RWPE2 (cell line): ENCODE results near the gene CDH4.
A peak's percentile ranks its signal among the peaks of the same experiment; 100 is the strongest.

Source experiments
- ATAC-seq: fragments of 200-7000 bp; cut with Tn5 transposase; 3 replicates; pipeline ENCODE4 v1.9.1; 2021; ENCODE audit warnings: low read depth
- DNase-seq: peaks from one replicate; pipeline ENCODE4 v3.0.0-alpha.2; 2020; ENCODE audit warnings: low spot score
- H3K27ac ChIP-seq: fragments of 450-650 bp; 2 replicates; pipeline ENCODE4 v1.5.1; 2017; ENCODE audit warnings: mild to moderate bottlenecking; ENCODE audit not compliant: poor library complexity, severe bottlenecking
- H3K27me3 ChIP-seq: fragments of 250-450 bp; sonication (Bioruptor Pico); 2 replicates; pipeline ENCODE4 v1.5.1; 2021; ENCODE audit warnings: mild to moderate bottlenecking, moderate library complexity; ENCODE audit not compliant: insufficient read depth, poor library complexity, severe bottlenecking
- H3K36me3 ChIP-seq: fragments of 250-450 bp; sonication (Bioruptor Pico); 2 replicates; pipeline ENCODE4 v1.5.1; 2020; ENCODE audit warnings: low read depth, mild to moderate bottlenecking, moderate library complexity
- H3K4me1 ChIP-seq: fragments of 250-450 bp; sonication (Bioruptor Pico); 2 replicates; pipeline ENCODE4 v1.5.1; 2021; ENCODE audit warnings: mild to moderate bottlenecking, moderate library complexity; ENCODE audit not compliant: insufficient read depth, poor library complexity, severe bottlenecking
- H3K4me3 ChIP-seq: fragments of 250-450 bp; sonication (Bioruptor Pico); 2 replicates; pipeline ENCODE4 v1.5.1; 2021; ENCODE audit warnings: mild to moderate bottlenecking, moderate library complexity; ENCODE audit not compliant: severe bottlenecking
- H3K9me3 ChIP-seq: fragments of 250-450 bp; sonication (Bioruptor Pico); 2 replicates; pipeline ENCODE4 v1.5.1; 2021; ENCODE audit warnings: mild to moderate bottlenecking, moderate library complexity; ENCODE audit not compliant: severe bottlenecking
- TF ChIP-seq, protein P1 (sequence below): fragments of 450-650 bp; IDR thresholded peaks from one replicate; pipeline ENCODE4 v1.5.1; 2017; ENCODE audit warnings: mild to moderate bottlenecking, moderate library complexity; ENCODE audit not compliant: poor library complexity, severe bottlenecking

CDH4 gene

DNA sequence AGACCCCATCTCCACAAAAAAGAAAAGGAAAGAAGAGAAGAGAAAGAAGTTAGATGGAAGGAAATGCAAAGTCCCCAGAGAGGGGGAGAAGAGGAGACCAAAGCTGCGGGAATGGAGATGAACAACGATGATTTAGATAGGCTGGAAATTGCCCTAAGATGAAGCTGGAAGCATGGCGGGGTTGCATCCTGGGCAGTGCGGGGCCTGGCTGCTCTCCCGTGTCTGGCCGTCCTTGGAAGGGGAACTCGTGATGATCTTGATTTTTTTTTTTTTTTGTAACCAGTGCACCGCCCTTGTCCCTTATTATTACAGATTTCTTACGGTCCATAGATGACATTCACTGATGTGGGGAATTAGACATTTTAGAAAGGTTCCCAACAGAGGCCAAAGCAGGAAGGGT lies 276.5 kb downstream of the CDH4 start:
- H3K27ac ChIP-seq = peak overlapping the region; percentile 10
- peaks cover 27% of the 10 kb centered on the region for H3K4me1 ChIP-seq
- no peaks in the 10 kb centered on the region for H3K27me3 ChIP-seq
- no peaks in the 10 kb centered on the region for H3K9me3 ChIP-seq
- TF ChIP-seq, protein P1, sequence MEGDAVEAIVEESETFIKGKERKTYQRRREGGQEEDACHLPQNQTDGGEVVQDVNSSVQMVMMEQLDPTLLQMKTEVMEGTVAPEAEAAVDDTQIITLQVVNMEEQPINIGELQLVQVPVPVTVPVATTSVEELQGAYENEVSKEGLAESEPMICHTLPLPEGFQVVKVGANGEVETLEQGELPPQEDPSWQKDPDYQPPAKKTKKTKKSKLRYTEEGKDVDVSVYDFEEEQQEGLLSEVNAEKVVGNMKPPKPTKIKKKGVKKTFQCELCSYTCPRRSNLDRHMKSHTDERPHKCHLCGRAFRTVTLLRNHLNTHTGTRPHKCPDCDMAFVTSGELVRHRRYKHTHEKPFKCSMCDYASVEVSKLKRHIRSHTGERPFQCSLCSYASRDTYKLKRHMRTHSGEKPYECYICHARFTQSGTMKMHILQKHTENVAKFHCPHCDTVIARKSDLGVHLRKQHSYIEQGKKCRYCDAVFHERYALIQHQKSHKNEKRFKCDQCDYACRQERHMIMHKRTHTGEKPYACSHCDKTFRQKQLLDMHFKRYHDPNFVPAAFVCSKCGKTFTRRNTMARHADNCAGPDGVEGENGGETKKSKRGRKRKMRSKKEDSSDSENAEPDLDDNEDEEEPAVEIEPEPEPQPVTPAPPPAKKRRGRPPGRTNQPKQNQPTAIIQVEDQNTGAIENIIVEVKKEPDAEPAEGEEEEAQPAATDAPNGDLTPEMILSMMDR = no peak
- no peak overlapping the region for H3K4me3 ChIP-seq
- DNase-seq (peak; percentile 74), ATAC-seq (no peak)
- H3K36me3 ChIP-seq = 0 out of 2 replicates have a peak, but pooled peaks cover 5% of the 10 kb centered on the region

DNA sequence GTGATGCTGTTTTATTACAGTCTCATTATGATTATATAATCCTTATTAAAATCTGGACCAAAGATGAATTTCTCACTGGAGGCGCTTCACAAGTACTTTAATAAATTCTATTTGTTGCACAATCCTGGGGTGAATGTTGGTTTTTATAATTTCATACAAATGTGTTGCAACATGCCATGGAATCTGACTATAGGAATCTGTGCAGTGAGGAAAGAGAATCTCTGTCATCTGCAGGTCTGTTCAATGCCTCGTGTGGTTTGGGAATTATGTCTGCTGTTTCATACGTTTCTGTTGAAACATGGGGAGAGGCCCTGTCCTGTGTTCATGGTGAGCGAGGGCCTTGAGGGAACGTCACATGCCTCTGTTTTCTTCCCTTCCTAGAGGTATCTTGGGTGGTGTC lies 277.3 kb downstream of the CDH4 start:
- TF ChIP-seq, protein P1 = no peak
- Histone ChIP-seq H3K27me3 (no peaks in the 10 kb centered on the region), H3K4me3 (no peak overlapping the region), H3K36me3 (0 out of 2 replicates have a peak, but pooled peaks cover 5% of the 10 kb centered on the region), H3K27ac (peak overlapping the region; percentile 10), H3K4me1 (peaks cover 27% of the 10 kb centered on the region), H3K9me3 (no peaks in the 10 kb centered on the region)
- ATAC-seq (peak; percentile 58), DNase-seq (peak; percentile 61)

DNA sequence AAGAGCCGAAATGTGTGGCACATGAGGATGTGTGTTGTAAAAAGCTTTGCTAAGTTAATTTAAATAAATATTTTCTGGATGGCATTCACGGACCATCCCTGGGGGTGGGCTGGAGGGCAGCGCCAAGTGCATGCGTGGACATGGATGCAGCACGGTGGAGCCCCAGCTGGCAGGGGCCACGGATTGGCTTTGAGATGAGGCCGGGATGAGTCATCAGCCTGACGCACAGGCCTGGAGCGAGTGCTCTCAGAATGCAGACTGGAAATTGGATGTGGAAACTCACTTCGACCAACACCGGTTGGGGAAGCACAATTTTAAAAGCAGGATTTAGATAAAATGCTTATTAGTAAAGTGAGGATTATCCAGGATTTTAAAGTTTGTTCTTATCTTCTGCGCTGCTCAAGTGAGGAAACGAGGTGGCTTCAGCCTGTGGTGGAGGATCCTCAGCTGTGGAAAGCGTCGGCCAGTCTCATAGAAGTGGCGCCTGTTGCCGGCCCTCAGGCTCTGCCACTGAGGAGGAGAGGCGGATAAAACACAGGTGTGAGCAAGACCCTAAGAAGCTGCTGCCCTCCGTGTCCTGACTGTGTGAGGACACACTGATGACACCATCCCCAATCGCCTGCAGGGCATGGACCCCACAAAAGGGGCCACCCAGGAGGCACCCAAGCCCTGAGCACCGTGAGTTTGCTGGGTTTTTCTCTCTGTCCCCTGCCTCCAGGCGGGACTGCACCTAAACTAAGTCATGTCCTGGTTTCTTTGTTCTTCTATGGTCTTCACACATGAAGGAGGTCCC lies 279.7 kb downstream of the CDH4 start:
- peaks cover 27% of the 10 kb centered on the region for H3K4me1 ChIP-seq
- ATAC-seq = peak; percentile 96

DNA sequence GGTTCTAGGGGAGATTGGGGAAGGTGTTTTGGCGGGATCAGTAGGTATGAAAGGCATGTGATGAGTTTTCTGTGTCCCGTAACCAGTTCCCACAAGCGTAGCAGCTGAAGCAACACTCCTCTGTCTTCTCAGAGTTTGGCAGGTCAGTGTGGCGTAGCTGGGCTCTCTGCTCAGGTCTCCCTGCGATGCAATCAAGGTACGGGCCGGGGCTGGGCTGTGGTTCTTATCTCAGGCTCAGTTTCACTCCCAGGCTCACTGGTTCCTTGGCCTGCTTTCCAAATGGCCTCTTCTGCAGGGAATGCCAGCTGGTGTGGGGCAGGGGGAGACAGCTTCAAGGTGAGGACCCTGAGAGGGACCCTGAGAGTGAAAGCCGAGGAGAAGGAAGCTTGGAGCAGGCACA lies 280.7 kb downstream of the CDH4 start:
- H3K36me3 ChIP-seq = 0 out of 2 replicates have a peak, but pooled peaks cover 5% of the 10 kb centered on the region
- ATAC-seq (no peak), DNase-seq (peak; percentile 78)
- no peaks in the 10 kb centered on the region for H3K27me3 ChIP-seq
- H3K4me1 ChIP-seq = peaks cover 27% of the 10 kb centered on the region
- H3K9me3 ChIP-seq = no peaks in the 10 kb centered on the region
- H3K27ac ChIP-seq = no peak overlapping the region
- TF ChIP-seq, protein P1 = no peak
- no peak overlapping the region for H3K4me3 ChIP-seq

More for the DNA sequence above, 279.7 kb downstream of the CDH4 start:
- TF ChIP-seq, protein P1 = no peak
- Histone ChIP-seq H3K27me3 (no peaks in the 10 kb centered on the region), H3K27ac (peak overlapping the region; percentile 52), H3K9me3 (no peaks in the 10 kb centered on the region), H3K36me3 (0 out of 2 replicates have a peak, but pooled peaks cover 5% of the 10 kb centered on the region), H3K4me3 (no peak overlapping the region)
- DNase-seq = peak; percentile 99

DNA sequence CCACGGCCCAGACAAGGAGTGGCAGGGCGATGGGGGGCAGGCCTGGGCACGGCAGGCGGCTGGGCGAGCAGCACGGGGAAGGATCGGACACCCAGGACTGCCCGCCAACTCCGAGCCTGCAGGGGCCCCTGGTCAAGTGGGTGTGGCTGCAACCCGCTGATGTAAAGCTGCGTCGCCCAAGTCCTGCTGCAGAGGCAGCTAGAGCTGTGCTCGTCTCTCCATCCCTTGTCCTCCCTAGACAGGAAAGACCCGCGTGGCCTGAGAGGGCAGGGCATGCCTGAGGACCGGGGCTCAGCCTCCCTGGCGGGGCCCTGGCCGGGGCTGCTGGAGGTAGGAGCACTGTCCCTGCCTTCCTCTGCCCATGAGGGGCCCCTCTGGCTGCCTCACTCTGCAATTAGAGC lies 281.2 kb downstream of the CDH4 start:
- TF ChIP-seq, protein P1 = no peak
- H3K36me3 ChIP-seq = 0 out of 2 replicates have a peak, but pooled peaks cover 5% of the 10 kb centered on the region
- H3K27ac ChIP-seq = no peak overlapping the region

More for the DNA sequence above, 281.2 kb downstream of the CDH4 start:
- Histone ChIP-seq H3K4me1 (peaks cover 27% of the 10 kb centered on the region), H3K27me3 (no peaks in the 10 kb centered on the region), H3K9me3 (no peaks in the 10 kb centered on the region), H3K4me3 (no peak overlapping the region)
- DNase-seq (peak; percentile 83), ATAC-seq (no peak)
